ENCODE results near the gene PIP5K1B.
"Not testable (repeated sequence)": the region's sequence is repeated elsewhere in the genome, so short reads cannot be mapped to it uniquely, and the experiment has no call there.

Gene PIP5K1B

GRCh38 chr9:68957479-68957878 lies 252.4 kb downstream of the PIP5K1B start:
- DNase-seq (ENCODE audit: low spot score): no peak

- no peak for DNase-seq (ENCODE audit: low spot score)
These were observed 256.5 kb downstream of the PIP5K1B start for GRCh38 chr9:68961587-68961986.

GRCh38 chr9:68963416-68963815 lies 258.4 kb downstream of the PIP5K1B start:
- no peak for DNase-seq (ENCODE audit: low spot score)

- DNase-seq (ENCODE audit: low spot score): no peak
These were observed 259.1 kb downstream of the PIP5K1B start for GRCh38 chr9:68964102-68964541.

- DNase-seq (ENCODE audit: low spot score): no peak
These were observed 259.7 kb downstream of the PIP5K1B start for GRCh38 chr9:68964765-68965164.

- no peak for DNase-seq (ENCODE audit: low spot score)
These were observed 261.5 kb downstream of the PIP5K1B start for GRCh38 chr9:68966496-68966944.

GRCh38 chr9:68967800-68968199 lies 262.8 kb downstream of the PIP5K1B start:
- DNase-seq (ENCODE audit: low spot score): no peak

- DNase-seq (ENCODE audit: low spot score): no peak
These were observed 264.5 kb downstream of the PIP5K1B start for GRCh38 chr9:68969538-68969937.

GRCh38 chr9:68970151-68970550 lies 265.1 kb downstream of the PIP5K1B start:
- no peak for DNase-seq (ENCODE audit: low spot score)

GRCh38 chr9:68973619-68974018 lies 268.6 kb downstream of the PIP5K1B start:
- DNase-seq (ENCODE audit: low spot score): no peak

GRCh38 chr9:68974431-68974830 lies 269.4 kb downstream of the PIP5K1B start:
- no peak for DNase-seq (ENCODE audit: low spot score)

GRCh38 chr9:68974901-68975300 lies 269.9 kb downstream of the PIP5K1B start:
- no peak for DNase-seq (ENCODE audit: low spot score)

GRCh38 chr9:68975365-68976043 lies 270.5 kb downstream of the PIP5K1B start:
- DNase-seq (ENCODE audit: low spot score): no peak

GRCh38 chr9:68978066-68978465 lies 273.0 kb downstream of the PIP5K1B start:
- DNase-seq (ENCODE audit: low spot score): no peak

GRCh38 chr9:68978501-68978900 lies 273.5 kb downstream of the PIP5K1B start:
- no peak for DNase-seq (ENCODE audit: low spot score)

GRCh38 chr9:68979538-68980314 lies 274.7 kb downstream of the PIP5K1B start:
- DNase-seq (ENCODE audit: low spot score): no peak

GRCh38 chr9:68980341-68980914 lies 275.4 kb downstream of the PIP5K1B start:
- no peak for DNase-seq (ENCODE audit: low spot score)

GRCh38 chr9:68981789-68982188 lies 276.7 kb downstream of the PIP5K1B start:
- DNase-seq (ENCODE audit: low spot score): no peak

GRCh38 chr9:68983008-68983411 lies 278.0 kb downstream of the PIP5K1B start:
- DNase-seq (ENCODE audit: low spot score): no peak

- DNase-seq (ENCODE audit: low spot score): no peak
These were observed 278.7 kb downstream of the PIP5K1B start for GRCh38 chr9:68983522-68984424.

GRCh38 chr9:68986949-68987348 lies 281.9 kb downstream of the PIP5K1B start:
- not testable (repeated sequence) for DNase-seq (ENCODE audit: low spot score)

GRCh38 chr9:68991457-68991856 lies 286.4 kb downstream of the PIP5K1B start:
- no peak for DNase-seq (ENCODE audit: low spot score)
